NCI-H69 (cell line): ENCODE results near the gene STARD4.
A peak's percentile ranks its signal among the peaks of the same experiment; 100 is the strongest.

ENCODE experiments used
- DNase-seq: peaks from one replicate; lab custom pipeline; 2025; lab: John Stamatoyannopoulos, UW

STARD4 gene

DNA sequence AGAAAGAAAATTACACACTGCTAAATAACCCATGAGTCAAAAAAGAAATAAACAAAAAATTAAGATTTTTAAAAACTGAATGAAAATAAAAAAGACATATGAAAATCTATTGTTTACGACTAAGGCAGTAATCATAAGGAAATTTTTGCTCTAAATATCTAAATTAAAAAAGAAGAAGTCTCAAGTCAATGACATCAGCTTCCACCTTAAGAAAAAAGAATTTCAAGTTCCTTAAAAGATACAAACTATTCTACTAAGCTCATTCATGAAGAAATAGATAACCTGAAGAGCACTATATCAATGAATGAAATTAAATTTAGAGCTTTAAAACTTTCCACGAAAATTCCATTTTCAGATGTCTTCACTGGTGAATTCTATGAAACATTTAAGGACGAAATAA, 15.7 kb upstream of the STARD4 start:
- DNase-seq: no peak

- DNase-seq: no peak
These were observed 8.6 kb upstream of the STARD4 start for GRCh38 chr5:111520908-111521307.

GRCh38 chr5:111518777-111519176, 6.4 kb upstream of the STARD4 start:
- DNase-seq: no peak

GRCh38 chr5:111517853-111518501, 5.6 kb upstream of the STARD4 start:
- DNase-seq: no peak

DNA sequence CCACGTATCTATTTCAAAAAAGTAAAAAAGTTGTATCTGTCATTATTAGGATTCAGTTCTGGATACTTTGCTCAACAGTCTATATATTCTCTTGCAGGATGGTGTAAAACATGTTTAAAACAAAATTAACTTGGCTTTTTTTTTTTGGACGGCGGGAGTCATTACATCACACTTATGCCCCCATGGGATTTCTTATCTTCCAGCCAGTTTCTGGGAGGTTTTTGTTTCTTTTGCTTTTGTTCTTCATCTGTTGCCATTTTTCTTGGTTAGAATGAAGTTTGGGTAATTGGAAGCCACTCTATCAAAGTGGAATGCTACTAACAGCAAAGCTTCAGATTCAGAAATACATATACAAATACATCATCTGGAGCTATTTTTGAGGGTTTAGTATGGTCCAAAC, 1.8 kb upstream of the STARD4 start:
- DNase-seq: no peak

DNA sequence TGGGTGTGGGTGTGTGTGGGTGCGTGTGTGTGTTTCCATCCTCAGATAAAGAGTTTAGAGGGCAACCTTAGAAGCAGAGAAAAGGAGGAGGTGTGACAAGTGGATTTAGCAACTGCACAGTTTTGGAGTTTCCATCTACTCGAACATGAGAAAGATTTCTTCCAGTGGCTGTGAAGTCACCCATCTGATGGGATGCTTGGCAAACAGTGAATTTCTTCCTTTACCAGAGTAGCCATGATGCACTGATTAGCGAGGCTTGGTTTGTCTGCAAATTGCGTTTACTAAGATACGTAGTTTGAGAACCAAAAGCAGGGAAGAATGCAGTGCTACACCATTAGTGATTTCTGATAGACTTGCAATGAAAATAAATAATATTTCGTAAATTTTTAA, 791 bp upstream of the STARD4 start:
- no peak for DNase-seq

DNA sequence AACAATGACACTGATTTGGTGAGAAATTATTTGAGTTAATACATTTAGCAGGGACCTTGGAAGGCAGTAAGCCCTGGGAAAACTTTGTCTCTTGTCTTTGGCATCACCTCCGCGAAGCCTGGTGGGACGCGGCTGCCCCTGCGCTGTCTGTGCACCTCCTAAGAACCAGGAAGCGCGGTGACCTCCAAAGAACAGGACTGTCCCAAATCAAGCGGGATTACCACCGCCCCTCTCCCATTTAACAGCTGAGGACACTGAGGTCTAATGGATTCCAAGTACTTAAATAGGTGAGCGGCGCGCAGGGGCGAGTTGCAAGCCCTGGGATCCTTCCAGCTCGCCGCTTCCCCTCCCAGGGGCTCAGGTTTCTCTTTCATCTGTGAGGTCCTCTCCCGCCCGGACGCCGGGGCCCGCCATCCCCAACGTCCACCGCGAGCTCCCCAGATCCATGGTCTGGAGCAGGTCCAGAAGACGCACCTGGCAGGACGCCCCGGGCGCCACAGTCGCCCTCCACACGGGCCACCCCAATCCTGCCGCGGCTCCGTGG, 432 bp downstream of the STARD4 start:
- peak; percentile 94 for DNase-seq

DNA sequence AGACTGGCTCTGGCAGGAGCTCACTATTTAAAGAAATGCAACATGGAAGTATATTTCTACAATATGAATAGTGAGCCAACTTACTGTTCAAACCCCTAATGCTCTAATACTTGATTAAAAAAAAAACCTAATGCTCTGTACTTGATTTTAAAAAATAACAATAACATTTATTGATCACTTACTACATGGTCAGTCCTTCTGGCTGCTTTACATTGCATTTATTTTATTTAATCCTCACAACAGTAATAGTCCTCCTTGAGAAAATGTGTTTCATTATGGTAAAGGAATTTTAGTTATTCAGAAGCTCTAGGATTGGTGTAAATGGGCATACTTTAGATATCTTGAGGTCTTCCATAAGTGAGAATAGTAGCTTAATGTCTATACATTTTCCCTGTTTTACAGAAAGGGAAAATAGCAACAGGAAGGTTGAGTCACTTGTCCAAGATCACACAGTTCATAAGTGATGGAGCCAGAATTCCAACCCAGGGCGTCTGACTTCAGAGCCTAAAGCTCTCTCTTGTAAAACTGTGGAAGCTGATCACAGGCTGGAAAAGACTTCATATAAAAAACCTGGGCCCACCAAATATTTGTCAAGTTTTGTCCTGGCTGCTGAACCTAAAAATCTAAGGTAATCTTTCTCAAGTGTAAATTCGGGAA, 1.0 kb downstream of the STARD4 start:
- DNase-seq: peak; percentile 54

- DNase-seq: no peak
These were observed 3.2 kb downstream of the STARD4 start for GRCh38 chr5:111509119-111509518.

GRCh38 chr5:111507276-111507675, 5.1 kb downstream of the STARD4 start:
- no peak for DNase-seq

DNA sequence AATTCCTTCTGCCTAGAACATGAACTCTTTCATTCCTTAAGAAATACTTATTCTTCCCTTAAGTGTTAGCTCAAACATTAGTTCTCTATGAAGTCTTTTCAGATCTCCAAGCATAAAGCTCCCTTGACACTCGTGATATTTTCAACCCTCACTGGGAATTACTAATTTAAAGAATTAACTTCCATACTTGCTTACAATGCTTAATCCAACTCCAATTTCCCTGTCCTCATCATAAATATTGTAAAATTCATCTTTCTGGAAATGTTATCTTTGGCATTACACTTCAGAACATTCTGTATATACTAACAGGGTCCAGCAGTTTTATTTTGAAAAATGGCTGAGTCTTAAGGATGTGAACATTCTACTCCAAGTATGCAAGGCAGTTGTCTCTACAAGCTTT, 7.2 kb downstream of the STARD4 start:
- DNase-seq: no peak

- no peak for DNase-seq
These were observed 9.4 kb downstream of the STARD4 start for GRCh38 chr5:111502956-111503355.

DNA sequence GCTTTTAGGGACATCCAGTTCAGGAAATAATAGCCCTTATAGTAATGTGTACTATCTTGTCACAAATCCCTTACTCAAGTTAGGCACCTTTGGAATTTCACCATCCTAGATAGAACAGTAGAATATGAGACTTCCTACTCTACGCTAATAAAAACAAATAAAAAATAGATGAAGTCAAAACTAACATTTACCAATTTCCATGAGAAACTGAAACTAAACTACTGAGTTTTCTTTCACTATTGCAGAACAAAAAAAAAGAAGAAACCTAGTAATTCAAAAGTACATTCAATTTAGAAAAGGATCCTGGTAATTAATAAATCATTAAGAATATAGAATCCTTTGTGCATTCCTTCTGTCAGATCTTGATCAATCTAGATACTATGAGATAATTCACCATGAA, 14.0 kb downstream of the STARD4 start:
- no peak for DNase-seq

DNA sequence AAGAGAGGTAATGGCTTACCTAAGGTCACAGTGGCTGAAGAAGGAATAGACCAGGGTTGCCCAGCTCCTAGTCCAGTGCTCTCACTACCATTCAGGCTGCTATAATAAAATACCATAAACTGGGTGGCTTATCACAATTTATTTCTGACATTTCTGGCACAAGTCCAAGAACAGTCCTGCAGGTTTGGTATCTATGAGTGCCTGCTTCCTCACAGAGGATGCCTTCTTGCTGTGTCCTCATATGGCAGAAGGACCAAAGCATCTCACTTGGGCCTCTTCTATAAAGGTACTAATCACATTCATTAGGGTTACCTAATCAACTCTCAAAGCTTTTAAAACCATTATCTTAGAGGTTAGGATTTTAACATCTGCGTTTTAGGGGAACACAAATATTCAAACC, 17.2 kb downstream of the STARD4 start:
- peak; percentile 88 for DNase-seq

DNA sequence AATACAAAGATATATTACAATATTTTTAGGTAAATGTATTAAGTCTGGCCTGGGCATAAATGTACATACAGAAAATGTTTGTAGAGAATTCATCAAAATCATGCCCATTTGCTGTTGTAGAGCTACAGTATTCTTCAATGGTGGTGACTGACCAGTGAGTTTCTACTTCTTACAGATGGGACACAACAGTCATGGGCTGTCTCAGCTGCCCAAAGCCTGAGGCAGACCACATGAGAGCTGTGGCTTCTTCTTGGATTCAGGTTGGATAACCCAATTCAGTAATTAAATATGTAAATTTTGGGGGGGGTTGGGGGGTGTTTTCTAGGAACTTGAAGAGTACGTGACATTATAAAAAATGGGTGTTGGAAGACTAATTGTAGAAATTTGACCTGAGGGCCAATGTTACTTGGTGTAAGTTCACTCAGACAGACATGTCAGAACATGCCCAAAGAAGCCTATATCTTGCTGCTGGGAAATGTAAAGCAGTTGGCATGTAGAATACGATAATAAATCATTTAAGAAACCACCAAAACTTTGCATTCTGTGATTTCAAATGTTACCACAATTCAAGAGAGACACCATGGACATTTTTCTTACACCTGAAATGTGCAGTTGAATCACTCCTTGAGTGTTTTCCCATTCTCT, 17.9 kb downstream of the STARD4 start:
- DNase-seq: peak; percentile 95

DNA sequence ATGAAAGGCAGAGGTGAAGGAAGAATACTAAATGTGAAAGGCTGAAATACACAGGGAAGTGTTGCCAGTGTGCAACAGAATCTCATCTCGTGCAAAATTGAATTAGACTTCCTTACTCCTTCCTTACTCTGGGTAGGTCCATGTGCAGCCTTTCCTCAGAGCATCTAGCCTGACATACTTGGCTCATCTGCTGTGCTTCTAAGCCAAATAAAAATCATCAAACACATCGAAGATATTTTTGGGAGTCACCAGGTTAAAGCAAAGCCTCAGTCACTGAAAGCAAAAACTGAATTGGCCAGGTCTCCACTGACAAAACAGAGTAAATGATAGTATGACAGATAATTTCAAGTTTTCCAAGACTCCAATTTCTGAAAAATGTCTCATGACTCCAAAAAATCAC, 19.3 kb downstream of the STARD4 start:
- no peak for DNase-seq

- DNase-seq: no peak
These were observed 24.0 kb downstream of the STARD4 start for GRCh38 chr5:111488353-111488752.

DNA sequence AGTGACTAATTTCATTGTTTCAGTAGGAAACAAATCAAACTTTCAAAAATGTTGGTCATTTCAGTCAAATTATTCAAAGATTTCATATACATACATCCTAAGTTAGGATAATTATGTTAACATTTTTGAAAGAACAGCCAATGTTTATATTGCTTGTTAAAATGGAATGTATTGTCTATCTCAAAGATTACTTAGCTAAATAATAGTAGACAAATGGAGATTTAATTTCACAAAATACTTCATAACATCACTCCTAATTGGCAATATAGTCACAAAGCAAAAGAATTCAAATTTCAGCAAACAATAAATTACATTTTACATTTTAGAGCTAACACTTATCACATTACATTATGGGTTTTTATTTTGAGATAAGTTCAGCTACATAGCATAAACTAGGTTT, 25.4 kb downstream of the STARD4 start:
- DNase-seq: no peak

DNA sequence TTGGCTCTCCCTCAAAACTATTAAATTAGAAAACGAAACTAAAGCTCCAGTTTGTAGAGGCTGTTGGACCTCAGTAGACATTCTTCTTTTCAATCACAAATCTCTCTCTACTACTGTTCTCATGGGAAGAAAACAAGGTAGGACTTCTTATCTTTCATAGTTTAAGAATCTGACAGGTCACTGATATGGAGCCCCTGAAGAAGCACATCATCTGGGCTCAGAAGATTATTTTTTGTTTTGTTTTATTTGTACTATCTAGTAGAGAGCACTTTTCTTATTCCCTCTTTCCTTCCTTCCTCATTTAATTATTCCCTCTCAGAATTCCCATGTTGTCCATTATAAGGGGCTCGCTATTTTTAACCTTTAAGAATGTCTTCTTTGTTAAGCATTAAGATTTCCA, 26.3 kb downstream of the STARD4 start:
- no peak for DNase-seq

GRCh38 chr5:111480346-111480745, 32.0 kb downstream of the STARD4 start:
- DNase-seq: peak; percentile 20

- DNase-seq: no peak
These were observed 33.4 kb downstream of the STARD4 start for GRCh38 chr5:111478898-111479297.

DNA sequence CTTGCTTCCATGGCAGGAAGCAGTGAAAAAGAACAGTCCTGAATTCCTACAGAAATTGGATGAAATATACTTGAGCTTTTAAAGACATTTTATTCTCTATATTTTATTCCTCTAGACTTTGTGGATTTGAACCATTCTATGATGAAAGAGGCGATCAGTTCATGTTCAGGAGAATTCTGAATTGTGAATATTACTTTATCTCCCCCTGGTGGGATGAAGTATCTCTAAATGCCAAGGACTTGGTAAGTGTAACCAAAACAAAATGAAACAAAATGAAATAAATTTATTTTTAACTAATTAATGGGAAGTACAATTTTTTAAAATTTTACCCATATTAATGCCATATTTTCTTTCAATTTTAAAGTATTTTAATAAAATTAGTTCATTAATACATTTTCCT, 34.1 kb downstream of the STARD4 start:
- DNase-seq: peak; percentile 45

DNA sequence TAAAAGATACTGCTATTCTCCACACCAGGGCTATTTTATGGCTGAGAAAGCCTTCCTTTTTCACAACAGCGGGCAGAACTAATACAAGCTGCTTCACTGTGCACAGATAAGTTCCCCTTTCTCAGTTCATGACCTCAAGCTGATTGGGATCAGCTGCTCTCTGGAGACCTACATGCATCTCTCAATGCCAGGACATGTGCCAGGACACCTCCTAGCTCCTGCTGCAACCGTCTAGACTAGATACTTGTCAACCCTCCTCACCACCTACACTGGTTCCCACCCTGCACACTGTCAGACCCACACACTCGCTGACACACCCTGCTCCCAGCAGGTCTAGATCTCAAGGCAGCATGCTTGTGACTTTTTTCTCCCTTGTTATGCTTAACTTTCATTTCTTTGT, 39.8 kb downstream of the STARD4 start:
- DNase-seq: peak; percentile 80
